HepG2 (cell line): ENCODE results near the gene POU2AF3.

ENCODE experiments used
- BRCA1 ChIP-seq: sonication (generic); formaldehyde crosslinking; IDR thresholded peaks from 2 replicates; pipeline ENCODE4 v1.4.0; 2020; ENCODE audit warnings: missing genetic modification reagents
- GABPA ChIP-seq, 2 experiments: IDR thresholded peaks; 2 replicates each; pipeline ENCODE4 v1.6.1; 2011 to 2016; ENCODE audit warnings: low read depth in 2 of 2, low read length in 1 of 2, missing biosample characterization in 1 of 2, missing genetic modification characterization in 1 of 2
- ISX ChIP-seq: sonication (generic); formaldehyde crosslinking; conservative IDR thresholded peaks from 2 replicates; pipeline ENCODE4 v1.5.0; 2020; ENCODE audit warnings: missing genetic modification reagents
- JUND ChIP-seq: sonication (generic); formaldehyde crosslinking; IDR thresholded peaks from 2 replicates; pipeline ENCODE4 v1.8.0; 2022; ENCODE audit warnings: mild to moderate bottlenecking, missing genetic modification reagents
- SMC3 ChIP-seq: IDR thresholded peaks from 2 replicates; pipeline ENCODE4 v1.6.1; 2011; ENCODE audit warnings: low read length, improper control_type of control experiment
- SNRNP70 ChIP-seq: fragments of 200-400 bp; formaldehyde crosslinking; IDR thresholded peaks from 2 replicates; pipeline ENCODE4 v1.6.1; 2017; ENCODE audit warnings: mild to moderate bottlenecking, low read depth, low read length, moderate library complexity
- ZNF121 ChIP-seq: sonication (generic); formaldehyde crosslinking; IDR thresholded peaks from 2 replicates; pipeline ENCODE4 v1.5.0; 2020; ENCODE audit warnings: mild to moderate bottlenecking, missing genetic modification reagents
- ZNF292 ChIP-seq: sonication (generic); formaldehyde crosslinking; IDR thresholded peaks from 2 replicates; pipeline ENCODE4 v1.8.1; 2022; ENCODE audit warnings: mild to moderate bottlenecking, low read depth, missing genetic modification reagents, borderline replicate concordance
- ZNF329 ChIP-seq: sonication (generic); formaldehyde crosslinking; IDR thresholded peaks from 2 replicates; pipeline ENCODE4 v1.9.0; 2021; ENCODE audit warnings: low read depth, mild to moderate bottlenecking, missing genetic modification reagents
- ZNF777 ChIP-seq: sonication (generic); formaldehyde crosslinking; IDR thresholded peaks from 2 replicates; pipeline ENCODE4 v1.4.0; 2020; ENCODE audit warnings: missing genetic modification reagents
- TF ChIP-seq, protein P1 (sequence below): sonication (generic); formaldehyde crosslinking; IDR thresholded peaks from 2 replicates; pipeline ENCODE4 v1.5.0; 2020; ENCODE audit warnings: mild to moderate bottlenecking, missing genetic modification reagents, moderate library complexity

- TF ChIP-seq, protein P1, sequence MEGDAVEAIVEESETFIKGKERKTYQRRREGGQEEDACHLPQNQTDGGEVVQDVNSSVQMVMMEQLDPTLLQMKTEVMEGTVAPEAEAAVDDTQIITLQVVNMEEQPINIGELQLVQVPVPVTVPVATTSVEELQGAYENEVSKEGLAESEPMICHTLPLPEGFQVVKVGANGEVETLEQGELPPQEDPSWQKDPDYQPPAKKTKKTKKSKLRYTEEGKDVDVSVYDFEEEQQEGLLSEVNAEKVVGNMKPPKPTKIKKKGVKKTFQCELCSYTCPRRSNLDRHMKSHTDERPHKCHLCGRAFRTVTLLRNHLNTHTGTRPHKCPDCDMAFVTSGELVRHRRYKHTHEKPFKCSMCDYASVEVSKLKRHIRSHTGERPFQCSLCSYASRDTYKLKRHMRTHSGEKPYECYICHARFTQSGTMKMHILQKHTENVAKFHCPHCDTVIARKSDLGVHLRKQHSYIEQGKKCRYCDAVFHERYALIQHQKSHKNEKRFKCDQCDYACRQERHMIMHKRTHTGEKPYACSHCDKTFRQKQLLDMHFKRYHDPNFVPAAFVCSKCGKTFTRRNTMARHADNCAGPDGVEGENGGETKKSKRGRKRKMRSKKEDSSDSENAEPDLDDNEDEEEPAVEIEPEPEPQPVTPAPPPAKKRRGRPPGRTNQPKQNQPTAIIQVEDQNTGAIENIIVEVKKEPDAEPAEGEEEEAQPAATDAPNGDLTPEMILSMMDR (CRISPR knock-in tag): no peak
- TF ChIP-seq SNRNP70 (no peak), JUND (no peak), ZNF292 (CRISPR knock-in tag) (no peak), ZNF777 (CRISPR knock-in tag) (no peak), ZNF329 (CRISPR knock-in tag) (no peak), ZNF121 (CRISPR knock-in tag) (no peak), BRCA1 (no peak), SMC3 (no peak), ISX (CRISPR knock-in tag) (no peak), GABPA (IDR thresholded peaks at IDR 0.05; ENCODE audit: low read depth, low read length) (no peak), GABPA (CRISPR knock-in tag; IDR thresholded peaks at IDR 0.05; ENCODE audit: low read depth) (no peak)
Measured at GRCh38 chr11:111356660-111357048, 58.3 kb downstream of the POU2AF3 start.
